ENCODE data around the gene JDP2.
"Not testable (repeated sequence)": the region's sequence is repeated elsewhere in the genome, so short reads cannot be mapped to it uniquely, and the experiment has no call there.

The JDP2 gene

DNA sequence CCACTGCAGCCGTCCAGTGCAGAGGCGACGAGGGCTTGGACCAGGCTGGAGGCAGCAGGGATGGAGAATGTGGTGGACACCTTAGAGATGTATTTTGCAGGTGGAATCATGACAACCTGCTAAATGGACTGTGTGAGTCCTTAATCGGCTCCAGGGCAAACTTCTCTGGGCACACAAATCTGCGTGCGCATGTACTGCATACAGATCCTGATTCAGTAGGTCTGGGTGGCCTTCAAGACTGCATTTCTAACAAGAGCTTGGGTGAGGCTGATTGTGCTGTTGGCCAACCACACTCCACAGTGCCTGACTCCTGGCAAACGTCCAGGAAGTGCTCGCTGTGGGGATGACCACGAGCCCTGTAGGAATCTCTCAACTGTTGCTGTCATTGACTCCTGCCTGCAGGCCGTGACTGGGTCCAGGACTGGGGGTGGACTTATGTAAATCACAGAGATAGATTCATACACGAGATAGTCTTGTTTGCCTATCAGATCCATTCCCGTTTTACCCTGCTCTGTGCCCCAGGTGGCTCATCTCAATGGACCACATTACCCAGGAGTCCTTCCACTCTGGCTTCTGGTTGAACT is 27.2 kb downstream of the JDP2 start:
- H3K4me3 ChIP-seq (ENCODE audit: low read depth, low read length): no peak overlapping the region

DNA sequence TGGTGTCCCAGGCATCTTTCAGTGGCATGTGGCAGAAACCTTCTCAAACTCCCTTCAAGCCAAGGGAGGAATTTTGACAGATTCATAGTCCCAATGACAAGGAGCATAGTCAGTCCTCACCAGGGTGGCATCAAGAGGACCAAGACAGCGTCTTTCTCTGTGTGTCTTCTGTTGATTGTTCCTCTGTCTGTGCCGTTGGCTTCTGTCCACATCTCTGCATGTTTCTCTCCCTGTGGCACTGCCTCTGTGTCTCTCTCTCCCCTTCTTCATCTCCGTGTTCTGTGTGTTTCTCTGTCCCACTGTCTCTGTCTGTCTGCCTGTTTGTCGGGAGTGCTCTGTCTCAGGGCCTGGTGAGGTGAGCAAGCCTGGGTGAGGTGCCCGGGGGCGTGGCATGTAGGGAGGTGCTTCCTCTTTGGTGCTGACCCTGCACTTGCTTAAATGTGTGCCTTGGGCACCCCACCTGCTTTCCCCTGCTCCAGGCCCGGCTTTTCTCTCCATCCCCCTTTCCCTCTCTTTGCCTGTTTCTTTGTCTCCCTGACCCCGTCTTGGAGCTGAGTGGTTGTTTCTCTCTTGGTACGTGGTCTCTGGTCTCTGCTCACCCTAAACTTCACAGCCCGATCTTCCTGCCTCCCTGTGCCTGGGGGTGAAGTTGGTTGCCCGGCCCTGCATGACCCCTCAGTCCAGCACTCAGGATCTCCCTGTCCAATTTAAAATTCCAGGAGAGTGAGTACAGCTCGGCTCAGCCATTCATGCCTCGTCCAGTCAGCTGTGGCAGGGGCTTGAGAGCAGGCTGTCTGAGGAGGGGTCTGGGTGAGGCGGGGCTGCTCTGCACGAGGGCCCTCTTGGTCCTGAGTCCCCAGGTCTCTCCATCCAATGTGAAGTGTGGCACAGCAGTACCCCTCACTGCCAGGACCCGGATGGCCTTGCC is 28.5 kb downstream of the JDP2 start:
- no peak overlapping the region for H3K4me3 ChIP-seq (ENCODE audit: low read depth, low read length)

DNA sequence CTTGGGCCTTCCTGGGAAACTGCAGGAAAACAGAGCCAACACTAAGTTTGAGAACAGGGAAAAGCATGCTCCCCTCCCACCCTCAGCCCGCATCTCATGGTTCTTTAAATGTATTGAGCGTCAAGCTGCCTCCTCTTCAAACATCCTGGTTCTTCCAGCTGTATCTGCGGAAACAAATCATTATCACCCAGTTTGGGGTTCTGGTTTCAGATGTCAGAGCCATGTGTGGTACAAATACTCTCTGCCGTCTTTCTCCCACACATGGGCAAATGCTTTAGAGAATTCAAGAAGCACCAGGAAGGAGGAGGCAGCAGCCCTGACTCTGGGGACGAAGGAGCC is 29.1 kb downstream of the JDP2 start:
- H3K4me3 ChIP-seq (ENCODE audit: low read depth, low read length): no peak overlapping the region

DNA sequence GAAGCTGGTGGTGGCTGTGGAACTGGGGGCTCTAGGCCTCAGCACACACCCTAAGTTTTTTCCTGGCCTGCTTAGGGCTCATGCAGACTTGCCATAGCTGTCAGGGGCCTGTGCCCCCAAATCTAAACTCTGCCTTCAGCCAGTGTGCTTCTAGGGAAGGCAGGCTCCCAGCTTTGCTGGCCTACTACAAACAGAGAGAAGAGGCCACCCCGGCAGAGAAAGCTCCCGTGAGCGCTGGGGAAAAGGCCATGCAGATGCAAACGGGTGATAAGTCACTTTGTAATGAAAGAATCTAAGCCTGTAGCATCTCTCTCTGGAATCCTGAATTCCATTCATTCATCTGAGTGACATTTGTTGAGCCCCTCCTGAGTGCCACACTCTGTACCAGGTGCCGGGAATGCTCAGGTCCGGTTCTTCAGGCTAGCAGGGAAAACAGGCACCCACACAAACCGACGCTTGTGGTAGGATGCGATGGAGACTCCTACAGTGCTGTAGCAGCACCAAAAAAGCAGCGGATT is 29.9 kb downstream of the JDP2 start:
- H3K4me3 ChIP-seq (ENCODE audit: low read depth, low read length): no peak overlapping the region

DNA sequence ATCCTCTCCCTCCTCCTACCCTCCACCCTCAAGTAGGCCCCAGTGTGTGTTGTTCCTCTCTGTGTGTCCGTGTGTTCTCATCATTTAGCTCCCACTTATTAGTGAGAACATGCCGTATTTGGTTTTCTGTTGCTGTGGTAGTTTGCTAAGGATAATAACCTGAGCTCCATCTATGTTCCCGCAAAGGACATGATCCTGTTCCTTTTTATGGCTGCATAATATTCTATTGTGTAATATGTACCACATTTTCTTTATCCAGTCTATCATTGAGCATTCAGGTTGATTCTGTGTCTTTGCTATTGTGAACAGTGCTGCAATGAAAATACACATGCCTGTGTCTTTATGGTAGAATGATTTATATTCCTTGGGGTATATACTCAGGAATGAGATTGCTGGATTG is 30.5 kb downstream of the JDP2 start:
- H3K4me3 ChIP-seq (ENCODE audit: low read depth, low read length): no peak overlapping the region

DNA sequence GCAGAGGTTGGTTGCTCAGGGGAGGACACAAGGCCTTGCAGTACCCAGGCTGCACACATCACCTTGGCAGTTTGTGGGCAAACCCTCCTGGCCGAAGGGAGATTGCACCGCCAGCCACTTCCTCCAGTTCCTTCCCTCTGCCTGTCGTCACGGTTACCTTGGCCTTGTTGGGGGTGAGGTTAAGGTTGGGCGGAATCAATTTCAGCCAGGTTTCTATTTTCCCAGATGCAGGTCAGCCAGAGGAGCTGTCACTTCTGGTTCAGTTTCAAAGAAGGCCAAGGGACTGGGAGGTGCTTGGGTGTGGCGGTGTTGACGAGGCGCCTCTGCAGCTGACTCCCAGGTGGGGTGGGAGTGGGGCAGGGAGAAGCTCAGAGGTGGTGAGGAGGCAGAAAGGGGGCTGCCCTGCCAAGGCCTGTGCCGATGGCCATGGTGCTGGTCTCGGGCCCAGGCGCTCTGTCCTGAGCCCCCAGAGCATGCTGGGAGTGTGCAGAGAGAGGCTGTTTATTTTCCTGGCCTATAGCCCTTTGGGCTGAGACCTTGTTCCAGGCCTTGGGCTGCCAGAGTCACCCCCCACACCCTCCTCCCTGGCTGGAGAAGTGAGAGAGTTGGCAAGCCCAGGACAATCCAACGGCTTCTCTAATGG is 31.4 kb downstream of the JDP2 start:
- no peak overlapping the region for H3K4me3 ChIP-seq (ENCODE audit: low read depth, low read length)

DNA sequence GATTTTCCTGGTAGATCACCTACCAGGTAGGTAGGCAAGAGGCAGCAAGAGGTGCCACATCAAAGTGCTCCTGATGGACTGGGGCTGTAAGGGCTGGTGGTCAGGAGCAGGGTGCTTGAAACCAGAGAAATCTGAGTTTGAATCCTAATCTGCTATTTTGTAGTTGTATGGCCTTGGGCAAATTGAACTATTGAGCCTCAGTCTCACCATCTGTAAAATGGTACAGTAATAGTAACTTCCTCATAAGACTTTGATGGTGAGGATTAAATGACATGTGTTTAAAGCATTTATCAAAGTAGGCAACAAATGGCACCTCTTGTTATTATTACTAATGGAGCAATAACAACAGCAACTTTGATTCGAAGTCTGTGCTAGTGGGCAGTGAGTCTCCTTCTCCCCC is 32.0 kb downstream of the JDP2 start:
- H3K4me3 ChIP-seq (ENCODE audit: low read depth, low read length): no peak overlapping the region

DNA sequence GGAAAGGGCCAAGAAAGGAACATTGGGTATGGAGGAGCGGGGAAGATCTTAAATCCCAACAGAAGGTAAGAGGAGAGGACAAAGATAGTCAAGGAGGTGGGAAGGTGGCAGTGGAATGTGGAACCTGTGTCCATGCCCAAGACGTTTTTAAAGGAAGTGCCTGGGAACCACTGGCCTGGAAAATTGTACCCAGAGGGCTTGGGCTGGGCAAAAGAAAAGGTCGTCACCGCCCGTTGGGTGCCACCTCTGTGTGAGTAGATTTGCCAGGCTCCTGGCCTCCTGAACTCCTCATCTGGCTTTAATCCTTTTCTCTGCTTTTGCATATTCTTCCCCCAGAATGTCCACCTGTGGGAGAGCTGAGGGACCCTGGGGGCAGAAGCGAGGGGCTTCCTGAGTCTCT is 32.6 kb downstream of the JDP2 start:
- no peak overlapping the region for H3K4me3 ChIP-seq (ENCODE audit: low read depth, low read length)

DNA sequence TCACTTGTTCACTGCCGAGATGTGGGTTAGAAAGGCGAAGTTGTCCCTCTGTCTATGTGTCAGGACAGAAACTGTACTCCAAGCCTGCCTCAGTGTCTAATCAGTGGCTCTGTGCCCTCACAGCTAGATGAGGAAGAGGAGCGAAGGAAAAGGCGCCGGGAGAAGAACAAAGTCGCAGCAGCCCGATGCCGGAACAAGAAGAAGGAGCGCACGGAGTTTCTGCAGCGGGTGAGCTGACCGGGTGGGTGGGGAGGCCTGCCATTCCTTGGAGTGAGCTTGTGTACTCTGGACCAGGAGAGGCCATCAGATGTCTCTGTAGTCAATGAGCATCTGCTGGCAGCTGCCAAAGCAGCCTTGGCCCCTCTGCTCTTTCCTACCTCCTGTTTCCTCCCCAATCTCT is 33.5 kb downstream of the JDP2 start:
- no peak overlapping the region for H3K4me3 ChIP-seq (ENCODE audit: low read depth, low read length)

DNA sequence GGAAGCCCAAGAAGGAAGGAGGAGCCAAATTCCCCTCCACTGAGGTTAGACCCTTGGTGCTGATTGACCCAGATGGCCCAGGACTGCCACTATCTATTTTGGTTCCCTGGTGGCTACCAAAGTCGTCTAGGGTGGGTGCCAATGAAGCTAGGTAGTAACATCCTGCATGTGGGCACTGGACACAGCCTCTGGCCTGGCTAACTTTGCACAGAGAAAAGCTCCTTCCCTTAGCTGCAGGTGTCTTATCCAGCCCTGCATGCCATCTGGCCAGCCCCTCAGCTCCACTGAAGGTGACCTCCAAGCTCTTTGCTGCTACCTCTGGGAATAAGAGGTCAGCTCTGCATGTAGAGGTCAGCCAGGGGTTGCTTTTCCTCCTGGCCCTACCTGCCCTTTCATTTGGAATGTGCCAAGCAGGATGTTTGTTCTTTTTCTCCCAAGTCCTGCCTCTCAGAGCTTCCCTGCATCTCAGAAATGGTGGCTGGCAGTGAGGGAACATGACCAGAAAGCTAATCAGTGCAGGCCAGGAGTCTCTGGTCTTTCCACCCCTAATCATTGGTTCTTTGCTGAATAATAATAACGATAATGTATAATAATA is 34.0 kb downstream of the JDP2 start:
- no peak overlapping the region for H3K4me3 ChIP-seq (ENCODE audit: low read depth, low read length)

DNA sequence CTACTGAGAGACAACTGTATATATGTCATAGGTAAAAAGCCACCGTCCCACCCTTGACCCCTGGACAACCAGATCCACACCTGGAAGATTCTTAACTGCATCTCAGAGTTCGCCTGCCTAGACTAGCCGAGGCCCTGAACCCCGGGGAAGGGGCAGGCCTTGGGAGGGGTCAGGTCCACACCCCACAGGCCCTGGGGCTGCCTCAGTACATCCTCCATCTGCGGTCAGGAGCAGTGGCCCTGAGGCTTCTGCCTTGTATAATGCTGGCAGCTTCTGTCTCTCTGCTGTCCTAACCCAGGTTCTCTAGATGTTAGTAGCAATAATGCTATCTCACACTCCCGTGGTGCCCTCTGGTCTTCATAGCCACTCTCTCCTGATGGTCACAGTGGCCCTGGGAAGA is 36.8 kb downstream of the JDP2 start:
- no peak overlapping the region for H3K4me3 ChIP-seq (ENCODE audit: low read depth, low read length)

DNA sequence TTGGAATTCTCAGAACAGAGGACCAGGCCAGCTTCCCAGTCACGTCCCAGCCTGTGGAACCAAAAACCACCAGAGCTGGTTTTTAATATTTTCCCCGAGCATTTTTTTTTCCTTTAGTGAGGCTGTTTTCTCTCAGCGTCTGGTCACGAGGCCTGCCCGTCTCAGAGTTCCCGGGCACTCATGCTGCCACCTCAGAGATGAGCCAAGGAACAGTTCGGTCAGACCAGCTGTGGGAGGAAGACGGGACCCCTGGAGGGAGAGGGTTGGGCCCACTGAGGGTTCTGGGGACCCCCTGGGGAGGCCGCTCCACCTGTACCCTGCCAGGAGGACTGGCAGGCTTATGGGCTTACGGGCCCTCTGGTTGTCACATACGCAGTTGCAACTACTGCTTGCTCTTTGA is 39.9 kb downstream of the JDP2 start:
- H3K4me3 ChIP-seq (ENCODE audit: low read depth, low read length): no peak overlapping the region

DNA sequence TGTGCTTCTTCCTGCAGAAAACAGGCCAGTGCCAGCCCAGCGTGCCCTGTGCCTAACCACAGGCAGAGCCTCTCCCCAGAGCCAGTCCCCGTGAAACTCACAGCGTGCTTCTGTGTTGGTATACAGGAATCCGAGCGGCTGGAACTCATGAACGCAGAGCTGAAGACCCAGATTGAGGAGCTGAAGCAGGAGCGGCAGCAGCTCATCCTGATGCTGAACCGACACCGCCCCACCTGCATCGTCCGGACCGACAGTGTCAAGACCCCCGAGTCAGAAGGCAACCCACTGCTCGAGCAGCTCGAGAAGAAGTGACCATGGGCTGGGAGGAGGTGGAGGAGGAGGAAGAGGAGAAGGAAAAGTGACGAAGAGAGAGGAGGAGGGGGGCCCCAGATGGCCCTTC is 41.3 kb downstream of the JDP2 start:
- no peak overlapping the region for H3K4me3 ChIP-seq (ENCODE audit: low read depth, low read length)

DNA sequence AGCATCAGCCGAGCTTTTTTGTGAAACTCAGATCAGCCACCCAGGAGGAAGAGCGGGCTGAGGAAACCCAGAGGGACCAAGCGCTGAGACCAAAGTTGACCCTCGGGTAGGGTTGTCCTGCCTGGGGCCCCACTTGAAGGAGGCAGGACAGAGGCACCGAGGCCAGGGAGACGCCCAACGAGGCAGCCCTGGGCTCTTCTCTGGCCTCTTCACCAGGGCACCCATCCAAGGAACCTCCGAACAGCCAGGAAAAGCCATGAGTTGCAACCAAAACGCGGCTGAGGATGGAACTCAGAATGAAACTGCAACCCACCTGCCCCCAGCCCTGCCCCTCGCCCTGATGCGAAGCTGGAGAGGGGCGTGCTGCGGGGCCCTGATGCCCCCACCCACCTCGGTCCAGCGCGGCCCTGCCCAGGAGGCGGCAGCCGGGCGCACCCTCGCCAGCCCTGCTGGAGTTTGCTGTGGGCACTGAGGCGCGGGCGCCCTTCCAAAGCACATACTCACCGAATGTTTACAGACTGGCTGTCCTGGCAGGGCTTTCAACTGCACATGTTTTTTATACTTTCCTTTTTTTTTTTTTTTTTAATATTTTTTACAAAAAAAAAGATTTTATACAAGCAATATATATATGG is 41.9 kb downstream of the JDP2 start:
- H3K4me3 ChIP-seq (ENCODE audit: low read depth, low read length): no peak overlapping the region

DNA sequence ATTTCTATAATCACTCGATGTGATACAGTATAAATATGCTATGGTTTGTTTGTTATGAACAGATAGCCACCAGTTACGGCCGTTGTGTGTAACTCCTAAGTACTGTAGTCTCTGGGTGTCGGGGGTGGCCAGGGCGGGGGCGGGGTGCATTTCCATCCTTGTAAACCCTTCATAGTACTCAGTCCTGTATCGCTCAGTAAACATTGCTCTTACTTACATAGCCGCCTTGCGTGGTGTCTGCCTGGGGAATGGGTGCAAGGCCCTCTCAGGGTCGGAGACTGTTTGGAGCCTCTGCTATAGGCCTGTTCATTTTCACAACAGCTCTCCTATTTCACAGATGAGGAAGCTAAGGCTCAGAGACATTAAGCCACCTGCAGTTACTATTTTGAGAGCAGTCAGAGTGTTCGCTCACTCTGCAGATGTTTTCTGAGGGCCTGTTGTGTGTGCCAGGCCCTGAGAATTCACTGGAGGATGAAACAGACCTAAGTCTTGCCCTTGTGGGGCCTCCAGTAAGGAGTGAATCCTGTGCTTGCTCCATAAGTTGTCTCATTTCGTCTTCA is 42.5 kb downstream of the JDP2 start:
- H3K4me3 ChIP-seq (ENCODE audit: low read depth, low read length): no peak overlapping the region

DNA sequence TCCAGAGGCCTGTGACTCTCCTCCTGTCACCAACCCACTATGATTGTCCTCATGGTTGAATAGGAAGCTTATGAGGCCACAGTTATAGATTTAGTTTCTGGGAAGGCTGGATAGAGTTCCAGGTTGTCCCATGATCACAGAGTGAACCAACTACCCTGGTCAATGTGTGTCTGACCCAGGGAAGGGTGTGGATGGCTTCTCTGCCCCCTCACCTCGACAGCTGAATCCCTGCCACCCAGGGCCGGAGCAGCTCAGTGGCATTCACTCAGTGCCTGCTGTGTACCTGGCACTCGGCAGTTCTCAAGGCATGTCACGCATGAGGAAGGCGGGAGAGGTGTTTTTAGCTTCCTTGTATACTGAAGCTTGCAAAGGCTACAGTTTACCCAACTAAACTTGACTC is 43.2 kb downstream of the JDP2 start:
- H3K4me3 ChIP-seq (ENCODE audit: low read depth, low read length): no peak overlapping the region

DNA sequence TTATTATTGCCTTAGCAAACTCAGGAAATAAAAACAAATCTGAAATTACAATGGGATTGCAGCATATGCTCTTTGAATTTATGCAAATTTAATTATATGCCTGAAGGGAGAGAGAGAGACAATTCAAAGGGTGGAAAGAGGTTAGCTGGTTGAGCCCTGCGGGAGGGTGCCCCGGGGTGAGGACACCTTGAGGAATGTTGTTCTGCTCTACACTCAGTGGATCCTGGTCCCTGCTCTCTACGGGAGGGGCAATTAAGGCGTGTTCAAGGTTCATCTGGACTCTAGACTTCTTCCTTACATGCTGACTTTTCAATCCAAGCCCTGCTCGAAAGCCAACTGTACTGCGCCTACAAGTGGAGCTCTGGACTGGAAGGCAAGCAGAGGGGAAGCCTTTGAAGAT is 46.3 kb downstream of the JDP2 start:
- H3K4me3 ChIP-seq (ENCODE audit: low read depth, low read length): not testable (repeated sequence)

DNA sequence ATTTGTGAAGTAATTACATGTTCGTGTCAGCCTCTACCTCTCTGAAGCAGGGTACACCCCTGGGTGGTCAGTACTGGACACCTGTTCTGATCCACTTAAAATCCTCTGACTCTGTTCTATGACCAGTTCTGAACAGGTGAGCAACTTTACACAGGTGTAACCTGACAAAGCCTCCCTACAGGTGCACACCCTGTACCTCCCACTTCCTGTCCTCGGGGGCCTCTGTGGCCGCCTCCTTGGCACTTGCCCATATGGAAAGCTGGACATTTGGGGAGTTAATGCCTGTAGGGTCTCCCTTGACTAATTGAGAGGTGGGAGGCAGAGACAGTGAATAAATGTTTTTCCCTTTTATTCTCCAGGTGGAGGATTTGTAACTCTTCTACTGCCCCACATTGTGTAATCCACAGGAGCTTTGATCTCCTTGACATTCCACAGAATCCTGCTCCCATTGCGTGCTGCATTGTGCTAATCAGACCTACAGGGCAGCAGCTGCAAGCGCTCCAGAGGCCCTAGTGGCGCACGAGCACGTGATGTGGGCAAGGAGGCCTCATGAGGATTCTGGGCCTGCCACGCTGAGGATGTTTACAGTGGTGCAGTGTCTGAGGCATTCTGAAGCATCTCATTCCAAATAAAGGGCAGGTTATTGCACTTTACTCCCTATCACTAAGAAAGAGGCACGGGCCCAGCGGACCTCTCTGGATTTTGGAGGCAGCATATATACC is 48.6 kb downstream of the JDP2 start:
- no peak overlapping the region for H3K4me3 ChIP-seq (ENCODE audit: low read depth, low read length)

DNA sequence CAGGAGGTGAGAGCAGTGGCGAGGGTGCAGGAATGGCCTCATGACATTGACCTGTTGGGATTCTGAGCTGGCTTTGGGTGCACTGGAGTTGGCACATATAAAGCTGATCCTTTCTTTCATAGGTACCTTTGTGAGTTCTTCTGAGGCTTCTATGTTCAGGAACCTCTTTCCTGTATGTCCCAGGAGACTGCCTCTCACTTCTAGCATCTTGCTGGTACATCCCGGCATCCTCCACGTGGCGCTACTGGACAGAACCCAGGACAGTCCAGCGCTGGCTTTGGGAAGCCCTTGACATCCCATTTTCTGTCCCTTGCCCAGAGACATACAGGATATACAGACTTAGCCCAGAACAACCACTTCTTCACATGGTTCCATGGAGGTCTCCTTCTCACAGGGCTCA is 50.1 kb downstream of the JDP2 start:
- H3K4me3 ChIP-seq (ENCODE audit: low read depth, low read length): no peak overlapping the region

Measured in iPS-11a (cell line).